Measurements from ENCODE around the gene ZNF628.
"Not testable (repeated sequence)": the region's sequence is repeated elsewhere in the genome, so short reads cannot be mapped to it uniquely, and the experiment has no call there.

Gene ZNF628

GRCh38 chr19:55476100-55476775, at the start of gene ZNF628:
ZNF628 (plus strand) TSS chr19:55476617; CDS start chr19:55479911, 3,294 bp downstream.
- DNase-seq = peak; percentile 99

GRCh38 chr19:55431183-55431582, 45.2 kb upstream of the ZNF628 start:
- no peak for DNase-seq

GRCh38 chr19:55432241-55432959, 44.0 kb upstream of the ZNF628 start:
- DNase-seq = no peak

- no peak for DNase-seq
Observed at GRCh38 chr19:55433292-55433691, 43.1 kb upstream of the ZNF628 start.

- DNase-seq = no peak
Observed at GRCh38 chr19:55434356-55434919, 42.0 kb upstream of the ZNF628 start.

- no peak for DNase-seq
Observed at GRCh38 chr19:55435020-55435419, 41.4 kb upstream of the ZNF628 start.

GRCh38 chr19:55436847-55437246, 39.6 kb upstream of the ZNF628 start:
- no peak for DNase-seq

GRCh38 chr19:55437410-55437809, 39.0 kb upstream of the ZNF628 start:
- DNase-seq = no peak

- no peak for DNase-seq
Observed at GRCh38 chr19:55439052-55439451, 37.4 kb upstream of the ZNF628 start.

- peak; percentile 79 for DNase-seq
Observed at GRCh38 chr19:55440411-55441105, 35.9 kb upstream of the ZNF628 start.

- DNase-seq = peak; percentile 84
Observed at GRCh38 chr19:55441319-55441691, 35.1 kb upstream of the ZNF628 start.

- peak; percentile 94 for DNase-seq
Observed at GRCh38 chr19:55441692-55442321, 34.6 kb upstream of the ZNF628 start.

- peak; percentile 76 for DNase-seq
Observed at GRCh38 chr19:55442372-55442961, 34.0 kb upstream of the ZNF628 start.

GRCh38 chr19:55443045-55443823, 33.2 kb upstream of the ZNF628 start, which contains the start of gene SHISA7:
SHISA7 (minus strand) TSS chr19:55443300; CDS start chr19:55442863, 437 bp downstream.
- peak; percentile 85 for DNase-seq

GRCh38 chr19:55443824-55444480, 32.5 kb upstream of the ZNF628 start:
- no peak for DNase-seq

- DNase-seq = no peak
Observed at GRCh38 chr19:55444646-55445045, 31.8 kb upstream of the ZNF628 start.

GRCh38 chr19:55446060-55446459, 30.4 kb upstream of the ZNF628 start:
- DNase-seq = peak; percentile 63

- peak; percentile 92 for DNase-seq
Observed at GRCh38 chr19:55447421-55448174, 28.8 kb upstream of the ZNF628 start.

- not testable (repeated sequence) for DNase-seq
Observed at GRCh38 chr19:55448175-55448490, 28.3 kb upstream of the ZNF628 start.

- DNase-seq = no peak
Observed at GRCh38 chr19:55449469-55449868, 26.9 kb upstream of the ZNF628 start.
